OCI-M2 (cell line): ENCODE measurements around the gene MSH3.
"Not testable (repeated sequence)": the region's sequence is repeated elsewhere in the genome, so short reads cannot be mapped to it uniquely, and the experiment has no call there.

Experiments used
- DNase-seq: peaks from one replicate; lab custom pipeline; 2025; ENCODE audit not compliant: unreplicated experiment; lab: John Stamatoyannopoulos, UW

The MSH3 gene

GRCh38 chr5:80841026-80841797 is 186.8 kb downstream of the MSH3 start:
- DNase-seq = not testable (repeated sequence)

- DNase-seq = not testable (repeated sequence)
Observed at GRCh38 chr5:80846422-80846821, 192.0 kb downstream of the MSH3 start.

GRCh38 chr5:80850168-80850567 is 195.7 kb downstream of the MSH3 start:
- DNase-seq = not testable (repeated sequence)

- DNase-seq = no peak
Observed at GRCh38 chr5:80852331-80853245, 198.1 kb downstream of the MSH3 start.

GRCh38 chr5:80853413-80853812 is 199.0 kb downstream of the MSH3 start:
- no peak for DNase-seq

- no peak for DNase-seq
Observed at GRCh38 chr5:80854583-80854982, 200.1 kb downstream of the MSH3 start.

GRCh38 chr5:80860924-80861613 is 206.6 kb downstream of the MSH3 start:
- DNase-seq = no peak

GRCh38 chr5:80863708-80864107 is 209.3 kb downstream of the MSH3 start:
- DNase-seq = no peak

- no peak for DNase-seq
Observed at GRCh38 chr5:80864109-80864508, 209.7 kb downstream of the MSH3 start.

GRCh38 chr5:80864706-80865435 is 210.4 kb downstream of the MSH3 start:
- DNase-seq = no peak

- DNase-seq = no peak
Observed at GRCh38 chr5:80865551-80865950, 211.1 kb downstream of the MSH3 start.

GRCh38 chr5:80866371-80866770 is 211.9 kb downstream of the MSH3 start:
- DNase-seq = no peak

- no peak for DNase-seq
Observed at GRCh38 chr5:80867233-80867632, 212.8 kb downstream of the MSH3 start.

GRCh38 chr5:80870442-80870841 is 216.0 kb downstream of the MSH3 start:
- no peak for DNase-seq

- DNase-seq = no peak
Observed at GRCh38 chr5:80871541-80871961, 217.1 kb downstream of the MSH3 start.

- DNase-seq = no peak
Observed at GRCh38 chr5:80874162-80874561, 219.7 kb downstream of the MSH3 start.

- no peak for DNase-seq
Observed at GRCh38 chr5:80877592-80877991, 223.1 kb downstream of the MSH3 start.

GRCh38 chr5:80881726-80882125 is 227.3 kb downstream of the MSH3 start:
- no peak for DNase-seq

GRCh38 chr5:80883390-80883789 is 228.9 kb downstream of the MSH3 start:
- not testable (repeated sequence) for DNase-seq

- DNase-seq = no peak
Observed at GRCh38 chr5:80884086-80884813, 229.8 kb downstream of the MSH3 start.
